NAMALWA (cell line): ENCODE results near the gene KLF7.

ENCODE experiments used
- DNase-seq: peaks from one replicate; pipeline ENCODE4 v3.0.0-alpha.2; 2015; ENCODE audit warnings: low spot score

Gene KLF7

GRCh38 chr2:207148020-207148419 lies 17.7 kb downstream of the KLF7 start:
- DNase-seq, result no peak

- DNase-seq, result no peak
These were observed 21.5 kb downstream of the KLF7 start for GRCh38 chr2:207144173-207144785.

GRCh38 chr2:207143215-207144172 lies 22.3 kb downstream of the KLF7 start:
- no peak for DNase-seq

DNA sequence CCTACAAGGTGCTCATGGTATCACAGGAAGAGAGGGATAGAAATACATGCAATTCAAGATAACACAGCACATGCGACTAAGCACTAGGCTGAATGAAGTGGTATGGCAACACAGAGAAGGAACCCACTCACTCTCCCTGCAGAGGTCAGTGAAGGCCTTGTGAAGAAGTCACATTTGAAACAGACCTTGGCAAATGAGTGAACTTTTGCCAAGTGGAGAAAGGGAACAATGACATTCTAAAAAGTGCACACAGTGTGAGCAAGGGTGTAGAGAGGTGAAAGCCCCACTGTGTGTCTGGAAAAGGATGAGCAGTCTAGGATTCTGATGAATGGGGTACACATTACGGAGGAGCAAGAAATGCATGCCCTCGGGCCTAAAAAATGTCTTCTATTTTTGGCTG lies 23.3 kb downstream of the KLF7 start:
- no peak for DNase-seq

GRCh38 chr2:207141386-207141785 lies 24.4 kb downstream of the KLF7 start:
- no peak for DNase-seq

DNA sequence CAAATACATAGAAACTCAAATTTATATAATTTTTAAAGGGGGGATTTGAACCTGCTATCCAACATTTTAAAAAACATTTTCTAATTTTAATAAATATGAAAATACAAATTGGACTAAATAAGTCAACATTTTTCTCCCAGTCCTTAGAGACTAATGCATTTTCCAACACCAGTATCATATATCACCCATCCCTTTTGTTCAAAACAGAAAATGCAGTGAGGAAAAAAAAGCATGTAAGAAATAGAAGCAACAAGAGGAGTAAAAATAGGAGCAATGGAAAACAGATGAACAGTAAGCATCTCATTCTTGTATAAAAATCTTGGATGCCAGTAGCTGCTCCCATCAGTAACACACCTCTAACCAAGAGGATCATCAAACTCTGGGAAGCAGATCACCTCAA lies 25.5 kb downstream of the KLF7 start:
- DNase-seq, result no peak

DNA sequence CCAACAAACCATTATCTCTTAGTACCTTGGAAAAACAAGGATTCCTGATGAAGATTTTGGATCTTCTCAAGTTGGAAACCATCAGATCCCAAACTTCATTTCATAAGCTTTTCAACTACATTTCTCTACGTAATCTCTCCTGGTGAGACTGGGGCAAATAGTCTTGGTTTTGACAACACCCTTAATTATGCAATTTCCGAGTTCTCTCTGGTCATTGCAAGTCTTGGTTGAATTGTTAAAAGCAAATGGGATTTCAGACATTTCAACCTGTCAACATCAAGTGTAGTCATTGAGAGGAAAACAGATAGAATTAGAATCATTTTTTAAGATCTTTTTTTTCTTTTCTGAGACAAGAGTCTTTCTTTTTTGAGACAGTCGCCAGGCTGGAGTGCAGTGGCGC lies 26.2 kb downstream of the KLF7 start:
- no peak for DNase-seq

DNA sequence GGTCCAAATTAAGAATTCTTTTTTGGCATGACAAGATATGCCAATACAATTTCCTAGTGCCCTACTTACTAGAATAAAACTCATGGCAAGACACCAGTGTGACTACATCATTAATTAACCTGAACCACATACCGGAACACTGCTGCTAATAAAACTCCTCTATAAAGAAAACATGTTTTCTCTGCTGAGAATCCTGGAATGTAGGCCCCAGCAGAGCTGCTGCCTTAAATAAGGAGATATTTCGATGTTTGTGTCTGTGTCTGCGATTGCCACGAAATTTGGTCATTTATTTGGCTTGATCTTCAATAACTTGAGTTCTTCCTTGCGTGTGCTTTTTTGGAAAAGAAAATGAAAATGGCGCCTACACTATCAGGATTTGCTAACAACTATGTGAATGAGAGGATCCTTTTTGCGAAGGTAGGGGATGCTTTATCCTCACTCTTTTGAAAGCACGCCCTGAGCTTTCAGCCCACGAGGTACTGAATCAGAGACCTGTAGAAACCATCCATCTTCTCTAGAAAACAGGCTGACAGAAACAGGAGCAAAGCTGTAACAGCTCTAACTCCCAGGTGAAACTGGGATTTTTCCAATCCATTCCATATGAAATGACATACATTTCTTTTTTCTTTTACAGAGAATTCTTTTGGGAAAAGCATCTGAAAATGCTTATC lies 27.0 kb downstream of the KLF7 start:
- no peak for DNase-seq

DNA sequence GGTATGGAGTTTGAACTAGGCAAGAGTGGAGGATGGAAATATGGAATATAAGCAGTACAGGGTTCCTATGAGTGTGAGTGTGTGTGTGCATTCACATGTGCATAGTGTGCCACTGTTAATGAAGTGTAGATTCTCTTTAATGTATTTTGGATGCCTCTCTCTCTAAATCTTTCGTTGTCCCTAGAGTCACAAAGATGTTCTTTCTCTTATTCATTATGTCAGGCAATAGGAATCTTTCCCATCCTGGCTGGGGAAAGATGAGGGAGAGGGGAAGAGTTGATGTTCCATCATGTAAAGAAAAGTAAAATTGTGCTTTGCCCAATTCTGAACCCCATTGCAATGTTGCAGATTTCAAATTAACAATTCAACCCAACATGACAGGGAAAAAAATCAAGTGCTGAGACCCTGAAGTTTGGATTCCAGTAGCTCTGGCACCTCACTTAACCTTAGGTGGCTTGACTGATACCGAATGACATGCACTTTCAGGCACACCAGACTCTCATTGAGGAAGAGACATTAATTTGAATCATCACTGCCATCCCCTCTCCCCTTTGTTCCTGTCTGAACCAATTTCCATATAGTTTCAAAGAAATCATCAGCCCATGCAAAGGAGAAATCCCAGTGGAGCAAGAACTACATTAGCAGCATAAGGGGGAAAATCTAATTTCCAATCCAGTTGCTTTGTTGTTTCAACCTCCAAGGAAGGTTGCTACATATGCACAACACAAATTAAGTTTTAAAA lies 28.0 kb downstream of the KLF7 start:
- DNase-seq, result no peak

DNA sequence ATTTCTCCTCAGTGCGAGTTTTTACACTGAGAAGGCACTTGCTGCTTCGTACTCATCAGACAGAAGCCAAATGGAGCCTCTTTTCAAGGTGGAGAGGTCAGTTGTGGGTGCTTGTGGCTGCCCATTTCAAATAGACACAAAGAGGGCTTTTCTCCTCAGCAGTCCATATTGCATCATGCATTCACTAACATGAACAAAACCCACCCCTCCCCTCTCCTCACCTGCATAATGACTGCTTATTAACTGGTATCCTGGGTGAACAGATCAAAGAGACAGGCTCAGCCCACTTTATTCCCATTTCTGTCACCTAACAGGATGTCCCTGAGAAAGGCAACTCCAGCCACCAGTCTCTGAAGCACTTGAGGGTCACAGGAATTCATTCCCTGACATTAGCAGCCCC lies 28.9 kb downstream of the KLF7 start:
- DNase-seq, result no peak

GRCh38 chr2:207135801-207136457 lies 29.8 kb downstream of the KLF7 start:
- no peak for DNase-seq

DNA sequence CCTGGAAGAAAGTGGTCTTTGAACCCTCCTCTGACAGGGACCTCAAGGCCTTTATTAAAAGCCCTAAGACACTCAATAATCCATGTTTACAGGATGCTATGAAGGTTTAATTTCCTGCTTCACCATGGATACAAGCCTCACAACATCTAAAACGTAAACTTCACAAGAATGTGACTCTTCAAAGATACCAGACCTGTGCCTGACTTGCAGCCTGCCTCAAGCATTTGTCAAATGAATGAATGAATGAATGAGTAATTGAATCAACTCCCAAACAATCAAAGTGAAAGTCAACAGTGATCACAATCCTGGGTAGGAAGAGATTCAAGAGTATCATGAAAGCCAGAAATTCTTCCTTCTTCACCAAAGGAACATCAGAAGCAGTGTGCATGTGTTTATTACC lies 30.4 kb downstream of the KLF7 start:
- no peak for DNase-seq

DNA sequence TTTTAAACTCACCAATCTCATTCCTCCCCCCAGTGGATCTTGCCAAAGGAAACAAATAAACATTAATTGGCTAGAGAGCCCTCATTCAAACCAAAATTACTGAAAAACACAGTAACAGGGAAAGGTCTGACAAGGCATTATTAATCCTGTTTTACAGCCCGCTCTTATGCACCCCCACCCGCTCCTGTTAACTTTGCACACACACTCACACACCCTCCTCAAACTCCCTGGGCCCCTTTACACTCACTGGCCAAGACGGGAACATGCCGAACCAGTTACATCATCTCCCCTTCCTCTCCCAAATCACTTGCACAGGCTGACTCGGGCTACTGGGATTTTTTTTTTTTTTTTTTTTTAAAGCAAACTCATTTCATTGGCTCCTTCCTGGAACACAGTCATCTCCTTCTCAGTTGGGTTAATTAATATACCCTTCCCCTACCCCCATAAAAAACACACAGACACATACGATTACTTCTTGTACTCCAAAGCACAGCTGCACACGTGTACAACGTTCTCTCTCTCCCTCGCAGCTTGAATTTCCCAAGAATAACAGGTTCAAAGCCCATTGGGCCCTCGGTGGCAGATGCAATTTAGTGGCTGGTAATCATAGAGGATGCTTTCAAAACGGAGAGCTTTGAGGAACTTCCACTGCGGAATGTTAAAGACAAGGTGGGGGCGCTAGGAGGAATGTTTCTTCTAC lies 31.8 kb downstream of the KLF7 start:
- no peak for DNase-seq

GRCh38 chr2:207133458-207133819 lies 32.3 kb downstream of the KLF7 start:
- no peak for DNase-seq

- no peak for DNase-seq
These were observed 33.7 kb downstream of the KLF7 start for GRCh38 chr2:207132019-207132418.

GRCh38 chr2:207131594-207131993 lies 34.2 kb downstream of the KLF7 start:
- DNase-seq, result no peak

GRCh38 chr2:207130958-207131521 lies 34.7 kb downstream of the KLF7 start:
- no peak for DNase-seq

DNA sequence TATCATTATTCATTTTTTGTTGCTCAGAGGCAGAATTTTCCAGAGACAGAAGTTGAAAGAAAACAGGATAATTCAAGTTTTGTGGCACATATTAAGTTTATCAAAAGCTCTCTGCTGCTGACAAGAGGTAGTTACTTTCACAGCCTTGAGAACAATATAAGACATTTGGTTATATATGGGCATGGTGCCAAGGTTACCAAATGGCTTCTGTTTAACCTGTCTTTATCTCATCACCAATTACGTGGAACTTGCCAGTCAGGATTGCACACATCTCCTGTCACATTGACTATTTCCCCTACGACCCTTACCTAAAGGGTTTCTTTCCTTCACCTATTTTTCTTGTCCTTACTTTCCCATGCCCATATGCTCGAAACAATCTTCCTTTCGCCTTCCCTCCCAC lies 35.9 kb downstream of the KLF7 start:
- DNase-seq, result no peak

DNA sequence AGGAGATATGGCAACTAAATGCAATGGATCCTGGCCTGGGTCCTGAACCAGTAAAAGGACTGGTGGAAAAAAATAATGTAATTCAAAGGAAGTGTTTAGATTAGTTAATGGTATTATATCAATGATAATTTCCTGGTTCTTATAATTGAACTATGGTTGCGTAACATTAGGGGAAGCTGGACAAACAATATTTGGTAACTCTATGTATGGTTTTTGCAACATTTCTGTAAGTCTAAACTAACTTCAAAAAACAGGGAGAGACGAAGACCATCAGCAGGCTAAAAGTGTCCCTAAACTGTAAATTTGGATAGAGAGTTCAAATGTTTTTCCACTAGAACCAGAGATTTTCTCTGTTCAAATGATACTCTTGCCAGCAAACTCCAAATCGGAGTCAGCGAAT lies 36.9 kb downstream of the KLF7 start:
- DNase-seq, result no peak

DNA sequence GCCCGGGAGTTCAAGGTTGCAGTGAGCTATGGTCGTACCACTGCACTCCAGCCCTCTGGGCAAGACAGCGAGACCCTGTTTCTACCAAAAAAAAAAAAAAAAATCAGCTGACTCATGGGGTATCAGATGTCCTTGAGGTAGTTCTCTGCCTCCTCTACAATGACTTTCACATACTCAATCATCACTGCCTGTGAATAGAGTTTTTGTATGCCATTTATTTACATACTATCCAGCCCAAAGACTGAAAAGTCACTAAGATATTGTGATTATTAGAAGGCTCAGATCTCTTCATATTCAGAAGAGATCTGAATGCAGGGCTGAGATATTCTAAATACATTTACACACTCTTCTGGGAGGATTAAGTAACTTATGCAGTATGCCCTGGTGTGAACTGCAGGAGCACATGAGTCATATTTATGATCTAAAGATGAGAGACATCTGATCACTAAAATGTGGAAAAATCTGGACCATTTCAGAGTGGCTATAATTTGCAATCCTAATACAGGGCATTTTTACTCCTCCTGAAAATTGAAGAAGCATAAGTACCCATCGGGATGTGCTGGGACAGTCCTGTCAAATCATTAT lies 38.9 kb downstream of the KLF7 start:
- DNase-seq, result no peak
